ENCODE data around the gene SRRM4. TPM values are rescaled to one million over a fixed set of nuclear protein-coding genes. Genes with fewer than 3 reads are reported as not detected.

The SRRM4 gene
- total RNA-seq, 1 experiment from 2014 or later: 1.4 TPM

DNA sequence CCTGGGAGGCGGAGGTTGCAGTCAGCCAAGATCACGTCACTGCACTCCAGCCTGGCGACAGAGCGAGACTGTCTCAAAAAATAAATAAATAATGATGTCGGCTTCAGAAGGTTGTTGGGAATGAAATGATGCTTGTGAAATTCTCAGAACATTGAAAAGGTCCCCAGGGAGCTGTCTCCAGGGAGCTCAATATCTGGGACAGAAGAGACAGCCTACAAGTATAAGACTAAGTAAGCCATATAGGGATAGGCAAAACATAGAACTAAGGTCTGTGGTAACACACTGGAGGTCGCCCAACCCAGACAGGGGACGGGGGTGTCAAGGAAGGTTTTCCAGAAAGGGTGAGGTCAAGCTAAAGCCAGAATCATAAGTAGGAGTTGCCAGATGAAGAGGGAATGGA is 167.9 kb downstream of the SRRM4 start:
- Histone ChIP-seq H3K9me3 (ENCODE audit: control insufficient read depth, low read depth, low read length) (peaks cover 7% of the 10 kb centered on the region), H3K23ac (ENCODE audit: insufficient read length, low read depth, low read length) (no peak overlapping the region), H3K56ac (ENCODE audit: insufficient read length, low read depth, low read length) (no peak overlapping the region), H3K79me1 (ENCODE audit: insufficient read depth, low read depth, low read length, poor library complexity, severe bottlenecking) (no peaks in the 10 kb centered on the region), H2BK5ac (ENCODE audit: insufficient read length, low read length) (no peak overlapping the region), H3K14ac (ENCODE audit: insufficient read depth, low read length) (no peak overlapping the region), H3K27ac (ENCODE audit: insufficient read length, low read depth, low read length) (no peak overlapping the region), H2BK15ac (ENCODE audit: low read depth, low read length) (no peak overlapping the region), H4K5ac (ENCODE audit: insufficient read length, low read depth, low read length) (no peak overlapping the region), H4K20me1 (ENCODE audit: control insufficient read depth, insufficient read depth, insufficient read length) (no peaks in the 10 kb centered on the region), H3T11ph (ENCODE audit: low read length) (no peak overlapping the region), H3K4me1 (ENCODE audit: insufficient read depth, low read length) (no peaks in the 10 kb centered on the region), H3K18ac (ENCODE audit: insufficient read length, low read depth, low read length) (no peak overlapping the region), H2AK5ac (ENCODE audit: insufficient read length, low read length) (no peak overlapping the region), H3K23me2 (ENCODE audit: insufficient read length, low read depth, low read length, poor library complexity, severe bottlenecking) (peaks cover 11% of the 10 kb centered on the region), H3K9ac (ENCODE audit: extremely low read depth, insufficient read length, low read length) (no peak overlapping the region), H3K27me3 (ENCODE audit: insufficient read depth, low read length) (no peaks in the 10 kb centered on the region), H2BK120ac (ENCODE audit: low read depth, low read length, poor library complexity, severe bottlenecking) (no peak overlapping the region), H2BK12ac (ENCODE audit: insufficient read length, low read depth, low read length) (no peak overlapping the region), H3K4me2 (ENCODE audit: insufficient read depth, insufficient read length, low read length) (no peak overlapping the region), H2AFZ (ENCODE audit: low read length) (no peak overlapping the region), H2BK20ac (ENCODE audit: low read depth, low read length, poor library complexity, severe bottlenecking) (no peak overlapping the region), H3K79me2 (ENCODE audit: insufficient read depth, low read length) (no peaks in the 10 kb centered on the region), H4K91ac (ENCODE audit: insufficient read length, low read depth, low read length) (no peak overlapping the region), H4K8ac (replicated peaks; ENCODE audit: insufficient read length, low read depth, low read length) (no peak overlapping the region), H3K4ac (ENCODE audit: low read depth, low read length) (no peak overlapping the region)
- Mint-ChIP-seq H3K27me3 (ENCODE audit: low read depth) (no peaks in the 10 kb centered on the region; the same call in 1 of the 2 replicates), H3K9me3 (peaks cover 12 to 13% of the 10 kb centered on the region in 2 experiments; a peak in 4 of 5 replicates), H3K4me3 (no peak overlapping the region), H3K36me3 (ENCODE audit: insufficient read depth in 1 of 3, low read depth in 3 of 3) (peaks cover 18 to 24% (median 22%) of the 10 kb centered on the region in 3 experiments), H3K27ac (peak overlapping the region in 1 of 3 experiments; percentile 6; a peak in 2 of 7 replicates), H3K4me1 (peaks cover 47 to 53% of the 10 kb centered on the region in 2 experiments)
- no peak for DNase-seq
- TF ChIP-seq, protein P1, sequence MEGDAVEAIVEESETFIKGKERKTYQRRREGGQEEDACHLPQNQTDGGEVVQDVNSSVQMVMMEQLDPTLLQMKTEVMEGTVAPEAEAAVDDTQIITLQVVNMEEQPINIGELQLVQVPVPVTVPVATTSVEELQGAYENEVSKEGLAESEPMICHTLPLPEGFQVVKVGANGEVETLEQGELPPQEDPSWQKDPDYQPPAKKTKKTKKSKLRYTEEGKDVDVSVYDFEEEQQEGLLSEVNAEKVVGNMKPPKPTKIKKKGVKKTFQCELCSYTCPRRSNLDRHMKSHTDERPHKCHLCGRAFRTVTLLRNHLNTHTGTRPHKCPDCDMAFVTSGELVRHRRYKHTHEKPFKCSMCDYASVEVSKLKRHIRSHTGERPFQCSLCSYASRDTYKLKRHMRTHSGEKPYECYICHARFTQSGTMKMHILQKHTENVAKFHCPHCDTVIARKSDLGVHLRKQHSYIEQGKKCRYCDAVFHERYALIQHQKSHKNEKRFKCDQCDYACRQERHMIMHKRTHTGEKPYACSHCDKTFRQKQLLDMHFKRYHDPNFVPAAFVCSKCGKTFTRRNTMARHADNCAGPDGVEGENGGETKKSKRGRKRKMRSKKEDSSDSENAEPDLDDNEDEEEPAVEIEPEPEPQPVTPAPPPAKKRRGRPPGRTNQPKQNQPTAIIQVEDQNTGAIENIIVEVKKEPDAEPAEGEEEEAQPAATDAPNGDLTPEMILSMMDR (conservative IDR thresholded peaks at IDR 0.05): no peak
- no CpG with 5 or more reads among the region's 7 CpGs for WGBS (ENCODE audit: extremely low coverage, insufficient read length, low lambda C conversion rate)

Measured in H9 (cell line).